ENCODE measurements around the gene SEC16B. TPM values are rescaled to one million over a fixed set of nuclear protein-coding genes. Genes with fewer than 3 reads are reported as not detected.

SEC16B gene
- total RNA-seq, 2 experiments from 2014 or later = not detected

GRCh38 chr1:177923441-177923840, 46.4 kb downstream of the SEC16B start:
- no peaks in the 10 kb centered on the region for H3K27me3 ChIP-seq (ENCODE audit: control insufficient read depth in 1 of 2, insufficient read depth in 2 of 2, low read length in 2 of 2)

GRCh38 chr1:177922209-177922608, 47.6 kb downstream of the SEC16B start:
- H3K27me3 ChIP-seq (ENCODE audit: control insufficient read depth in 1 of 2, insufficient read depth in 2 of 2, low read length in 2 of 2) = no peaks in the 10 kb centered on the region
- no peak for TF ChIP-seq CTCF (IDR thresholded peaks at IDR 0.05)
- intact Hi-C loops (cut with DNase I, micrococcal nuclease) = no loop called here
- ChIA-PET POLR2A (no interaction called here), CTCF (no interaction called here)
- Mint-ChIP-seq H3K9me3 (no peaks in the 10 kb centered on the region), H3K27me3 (no peaks in the 10 kb centered on the region), H3K27ac (no peak overlapping the region), H3K4me1 (ENCODE audit: low read depth) (no peaks in the 10 kb centered on the region), H3K36me3 (ENCODE audit: low read depth) (no peaks in the 10 kb centered on the region), H3K4me3 (no peak overlapping the region)
- no peaks in the 10 kb centered on the region for H3K9me3 ChIP-seq (ENCODE audit: control insufficient read depth in 1 of 2, insufficient read depth in 1 of 2, low read length in 2 of 2)
- H3K4me3 ChIP-seq (ENCODE audit: low read length) = no peak overlapping the region
- ATAC-seq (ENCODE audit: poor library complexity) (no peak), DNase-seq (no peak)
- H3K36me3 ChIP-seq (ENCODE audit: insufficient read depth, low read length) = no peaks in the 10 kb centered on the region
- no peaks in the 10 kb centered on the region for H3K4me1 ChIP-seq (ENCODE audit: insufficient read depth, low read length)
- no peak overlapping the region for H3K27ac ChIP-seq (ENCODE audit: low read depth in 1 of 2, low read length in 2 of 2)

More at GRCh38 chr1:177923441-177923840, 46.4 kb downstream of the SEC16B start:
- no peaks in the 10 kb centered on the region for H3K36me3 Mint-ChIP-seq (ENCODE audit: low read depth)
- H3K4me3 Mint-ChIP-seq = no peak overlapping the region
- ChIA-PET POLR2A (no interaction called here), CTCF (interaction anchor here (0.6 kb wide), 1 partner anchor 195 kb away, joined by 3 read pairs; no protein-coding TSS in a partner anchor)
- no peak overlapping the region for H3K27ac ChIP-seq (ENCODE audit: low read depth in 1 of 2, low read length in 2 of 2)
- DNase-seq = no peak
- TF ChIP-seq CTCF (IDR thresholded peaks at IDR 0.05) = no peak
- ATAC-seq (ENCODE audit: poor library complexity) = no peak
- no peaks in the 10 kb centered on the region for H3K9me3 Mint-ChIP-seq
- H3K9me3 ChIP-seq (ENCODE audit: control insufficient read depth in 1 of 2, insufficient read depth in 1 of 2, low read length in 2 of 2) = no peaks in the 10 kb centered on the region
- no peaks in the 10 kb centered on the region for H3K4me1 ChIP-seq (ENCODE audit: insufficient read depth, low read length)
- no peaks in the 10 kb centered on the region for H3K36me3 ChIP-seq (ENCODE audit: insufficient read depth, low read length)
- no peaks in the 10 kb centered on the region for H3K27me3 Mint-ChIP-seq
- no peaks in the 10 kb centered on the region for H3K4me1 Mint-ChIP-seq (ENCODE audit: low read depth)
- intact Hi-C loops (cut with DNase I, micrococcal nuclease) = no loop called here
- no peak overlapping the region for H3K27ac Mint-ChIP-seq
- H3K4me3 ChIP-seq (ENCODE audit: low read length) = no peak overlapping the region

- H3K4me3 Mint-ChIP-seq = no peak overlapping the region
- Histone ChIP-seq H3K9me3 (ENCODE audit: control insufficient read depth in 1 of 2, insufficient read depth in 1 of 2, low read length in 2 of 2) (no peaks in the 10 kb centered on the region), H3K27ac (ENCODE audit: low read depth in 1 of 2, low read length in 2 of 2) (no peak overlapping the region), H3K27me3 (ENCODE audit: control insufficient read depth in 1 of 2, insufficient read depth in 2 of 2, low read length in 2 of 2) (no peaks in the 10 kb centered on the region), H3K4me1 (ENCODE audit: insufficient read depth, low read length) (no peaks in the 10 kb centered on the region), H3K4me3 (ENCODE audit: low read length) (no peak overlapping the region), H3K36me3 (ENCODE audit: insufficient read depth, low read length) (no peaks in the 10 kb centered on the region)
- ATAC-seq (ENCODE audit: poor library complexity) = no peak
- TF ChIP-seq CTCF (IDR thresholded peaks at IDR 0.05) = no peak
- ChIA-PET CTCF (no interaction called here), POLR2A (no interaction called here)
- no peaks in the 10 kb centered on the region for H3K9me3 Mint-ChIP-seq
- no peak overlapping the region for H3K27ac Mint-ChIP-seq
- no peaks in the 10 kb centered on the region for H3K36me3 Mint-ChIP-seq (ENCODE audit: low read depth)
- intact Hi-C loops (cut with DNase I, micrococcal nuclease) = no loop called here
- H3K4me1 Mint-ChIP-seq (ENCODE audit: low read depth) = no peaks in the 10 kb centered on the region
- no peak for DNase-seq
- no peaks in the 10 kb centered on the region for H3K27me3 Mint-ChIP-seq
Measured at GRCh38 chr1:177921590-177921989, 48.3 kb downstream of the SEC16B start.
